ENCODE measurements around the gene ACTG1.

- TF ChIP-seq CTCF (IDR thresholded peaks at IDR 0.05) (no peak), POLR2A (IDR thresholded peaks at IDR 0.05) (no peak)
These were observed 28.5 kb upstream of the ACTG1 start for GRCh38 chr17:81541123-81541522.

All from Peyer's patch (tissue), 4 donors.